GM19324 (cell line): ENCODE data around the gene IGSF21.
"Not testable (repeated sequence)": the region's sequence is repeated elsewhere in the genome, so short reads cannot be mapped to it uniquely, and the experiment has no call there.

Source experiments
- ATAC-seq: cut with Tn5 transposase; IDR thresholded peaks from one replicate; pipeline ENCODE4 v1.9.1; 2021; ENCODE audit warnings: mild to moderate bottlenecking, moderate library complexity; ENCODE audit not compliant: unreplicated experiment, low FRiP score

The IGSF21 gene

GRCh38 chr1:18411820-18412641 lies 304.4 kb downstream of the IGSF21 start:
- ATAC-seq = no peak

- no peak for ATAC-seq
These were observed 305.3 kb downstream of the IGSF21 start for GRCh38 chr1:18412882-18413353.

- ATAC-seq = no peak
These were observed 306.1 kb downstream of the IGSF21 start for GRCh38 chr1:18413541-18414305.

GRCh38 chr1:18414321-18414720 lies 306.7 kb downstream of the IGSF21 start:
- no peak for ATAC-seq

- no peak for ATAC-seq
These were observed 307.4 kb downstream of the IGSF21 start for GRCh38 chr1:18414872-18415447.

GRCh38 chr1:18415448-18416027 lies 307.9 kb downstream of the IGSF21 start:
- ATAC-seq = no peak

- not testable (repeated sequence) for ATAC-seq
These were observed 308.5 kb downstream of the IGSF21 start for GRCh38 chr1:18416126-18416525.

GRCh38 chr1:18417316-18418269 lies 310.0 kb downstream of the IGSF21 start:
- no peak for ATAC-seq

- ATAC-seq = no peak
These were observed 311.7 kb downstream of the IGSF21 start for GRCh38 chr1:18419113-18419844.

GRCh38 chr1:18419845-18420184 lies 312.2 kb downstream of the IGSF21 start:
- ATAC-seq = no peak

GRCh38 chr1:18422076-18422777 lies 314.6 kb downstream of the IGSF21 start:
- ATAC-seq = no peak

- ATAC-seq = no peak
These were observed 315.4 kb downstream of the IGSF21 start for GRCh38 chr1:18422954-18423353.

GRCh38 chr1:18426580-18426979 lies 319.0 kb downstream of the IGSF21 start:
- no peak for ATAC-seq
